ENCODE data around the gene SYNC.
A peak's percentile ranks its signal among the peaks of the same experiment; 100 is the strongest.
"Not testable (repeated sequence)": the region's sequence is repeated elsewhere in the genome, so short reads cannot be mapped to it uniquely, and the experiment has no call there.

SYNC gene

GRCh38 chr1:32650752-32651460 is 51.7 kb downstream of the SYNC start, which contains the start of gene RBBP4:
TSS of gene RBBP4 (plus strand) at chr1:32651208. CDS start at chr1:32651307, 99 bp downstream.
- peaks cover 10% of the 10 kb centered on the region for H3K36me3 ChIP-seq (ENCODE audit: insufficient read depth, low read length)
- H3K9me3 ChIP-seq (ENCODE audit: control insufficient read depth, insufficient read depth, low read length), result no peaks in the 10 kb centered on the region
- peak within 1 kb of the TSS; percentile 100 for H3K9ac ChIP-seq (ENCODE audit: low read depth, low read length)
- no peaks in the 10 kb centered on the region for H3K4me1 ChIP-seq (ENCODE audit: insufficient read depth, low read length)

- Histone ChIP-seq H3K36me3 (ENCODE audit: insufficient read depth, low read length) (peaks cover 10% of the 10 kb centered on the region), H3K9me3 (ENCODE audit: control insufficient read depth, insufficient read depth, low read length) (no peaks in the 10 kb centered on the region), H3K4me1 (ENCODE audit: insufficient read depth, low read length) (0 out of 2 replicates have a peak, but pooled peaks cover 2% of the 10 kb centered on the region), H3K9ac (ENCODE audit: low read depth, low read length) (peak within 1 kb of the TSS; percentile 100)
Observed at GRCh38 chr1:32650248-32650751, 52.3 kb downstream of the SYNC start, which contains the start of gene ZBTB8OS. TSS of gene ZBTB8OS (minus strand) at chr1:32650550. CDS start at chr1:32650529, 21 bp downstream.

- Histone ChIP-seq H3K9me3 (ENCODE audit: control insufficient read depth, insufficient read depth, low read length) (no peaks in the 10 kb centered on the region), H3K9ac (ENCODE audit: low read depth, low read length) (no peak overlapping the region), H3K4me1 (ENCODE audit: insufficient read depth, low read length) (0 out of 2 replicates have a peak, but pooled peaks cover 6% of the 10 kb centered on the region), H3K36me3 (ENCODE audit: insufficient read depth, low read length) (no peaks in the 10 kb centered on the region; the same call in 1 of the 2 replicates)
Observed at GRCh38 chr1:32647308-32648134, 55.0 kb downstream of the SYNC start.

GRCh38 chr1:32644426-32644825 is 58.1 kb downstream of the SYNC start:
- Histone ChIP-seq H3K36me3 (ENCODE audit: insufficient read depth, low read length) (no peaks in the 10 kb centered on the region; the same call in none of the 2 replicates), H3K9ac (ENCODE audit: low read depth, low read length) (no peak overlapping the region), H3K9me3 (ENCODE audit: control insufficient read depth, insufficient read depth, low read length) (no peaks in the 10 kb centered on the region), H3K4me1 (ENCODE audit: insufficient read depth, low read length) (0 out of 2 replicates have a peak, but pooled peaks cover 9% of the 10 kb centered on the region)

- H3K9me3 ChIP-seq (ENCODE audit: control insufficient read depth, insufficient read depth, low read length); H3K36me3 ChIP-seq (ENCODE audit: insufficient read depth, low read length); H3K9ac ChIP-seq (ENCODE audit: low read depth, low read length): not testable (repeated sequence)
- H3K4me1 ChIP-seq (ENCODE audit: insufficient read depth, low read length), result peaks cover 16% of the 10 kb centered on the region; the same call in 1 of the 2 replicates
Observed at GRCh38 chr1:32642292-32642827, 60.2 kb downstream of the SYNC start.

GRCh38 chr1:32639489-32640075 is 63.0 kb downstream of the SYNC start:
- H3K9ac ChIP-seq (ENCODE audit: low read depth, low read length), result no peak overlapping the region
- H3K36me3 ChIP-seq (ENCODE audit: insufficient read depth, low read length), result no peaks in the 10 kb centered on the region; the same call in 1 of the 2 replicates
- peaks cover 20% of the 10 kb centered on the region; the same call in 1 of the 2 replicates for H3K4me1 ChIP-seq (ENCODE audit: insufficient read depth, low read length)
- no peaks in the 10 kb centered on the region for H3K9me3 ChIP-seq (ENCODE audit: control insufficient read depth, insufficient read depth, low read length)

- Histone ChIP-seq H3K9me3 (ENCODE audit: control insufficient read depth, insufficient read depth, low read length) (no peaks in the 10 kb centered on the region), H3K36me3 (ENCODE audit: insufficient read depth, low read length) (no peaks in the 10 kb centered on the region; the same call in 1 of the 2 replicates), H3K4me1 (ENCODE audit: insufficient read depth, low read length) (peaks cover 32% of the 10 kb centered on the region), H3K9ac (ENCODE audit: low read depth, low read length) (no peak overlapping the region)
Observed at GRCh38 chr1:32636914-32637645, 65.5 kb downstream of the SYNC start.

- Histone ChIP-seq H3K36me3 (ENCODE audit: insufficient read depth, low read length) (no peaks in the 10 kb centered on the region; the same call in 1 of the 2 replicates), H3K9me3 (ENCODE audit: control insufficient read depth, insufficient read depth, low read length) (no peaks in the 10 kb centered on the region), H3K9ac (ENCODE audit: low read depth, low read length) (no peak overlapping the region), H3K4me1 (ENCODE audit: insufficient read depth, low read length) (peaks cover 28% of the 10 kb centered on the region)
Observed at GRCh38 chr1:32635508-32636277, 66.9 kb downstream of the SYNC start.

- no peaks in the 10 kb centered on the region for H3K9me3 ChIP-seq (ENCODE audit: control insufficient read depth, insufficient read depth, low read length)
- H3K36me3 ChIP-seq (ENCODE audit: insufficient read depth, low read length), result no peaks in the 10 kb centered on the region; the same call in 1 of the 2 replicates
- H3K4me1 ChIP-seq (ENCODE audit: insufficient read depth, low read length), result peaks cover 26% of the 10 kb centered on the region
- no peak overlapping the region; the same call in 1 of the 2 replicates for H3K9ac ChIP-seq (ENCODE audit: low read depth, low read length)
Observed at GRCh38 chr1:32632829-32633228, 69.7 kb downstream of the SYNC start.

- H3K9ac ChIP-seq (ENCODE audit: low read depth, low read length); H3K9me3 ChIP-seq (ENCODE audit: control insufficient read depth, insufficient read depth, low read length); H3K36me3 ChIP-seq (ENCODE audit: insufficient read depth, low read length): not testable (repeated sequence)
- H3K4me1 ChIP-seq (ENCODE audit: insufficient read depth, low read length), result peaks cover 12% of the 10 kb centered on the region
Observed at GRCh38 chr1:32630173-32630572, 72.4 kb downstream of the SYNC start.
